H1 (cell line): ENCODE measurements around the gene SLC35F1. TPM values are rescaled to one million over a fixed set of nuclear protein-coding genes. Genes with fewer than 3 reads are reported as not detected.

Source experiments
- CTCF ChIA-PET: fragments of 300-600 bp; sonication (Branson Sonifier 250); formaldehyde crosslinking; loops from one replicate; lab custom pipeline; 2021; ENCODE audit not compliant: partially characterized antibody; lab: Charles Lee
- POLR2A ChIA-PET: fragments of 300-600 bp; sonication (Branson Sonifier 250); formaldehyde crosslinking; loops from one replicate; lab custom pipeline; 2021; ENCODE audit warnings: inconsistent platforms; ENCODE audit not compliant: partially characterized antibody; lab: Charles Lee
- DNase-seq, 2 experiments: peaks; one replicate each; pipeline versions ENCODE4 v3.0.0 to v3.0.0-alpha.2; 2010 to 2022; ENCODE audit warnings: low spot score in 2 of 2, low read depth in 1 of 2, mixed read lengths in 1 of 2
- FAIRE-seq: peaks from 2 replicates; lab custom pipeline; 2011; peaks lifted over from hg19 to GRCh38; lab: Jason Lieb, UNC
- H2AFZ ChIP-seq: 2 replicates; pipeline ENCODE4 v1.8.1; 2012; ENCODE audit warnings: low read length, inconsistent platforms
- H2AK5ac ChIP-seq: 2 replicates; pipeline ENCODE4 v1.6.1; 2013; ENCODE audit warnings: low read depth, low read length
- H2BK120ac ChIP-seq: replicated peaks from 2 replicates; pipeline ENCODE3; 2013; ENCODE audit warnings: low read depth, low read length, inconsistent platforms
- H2BK12ac ChIP-seq: 2 replicates; pipeline ENCODE4 v1.6.1; 2013; ENCODE audit warnings: low read depth, low read length
- H2BK15ac ChIP-seq: 2 replicates; pipeline ENCODE4 v1.6.1; 2013; ENCODE audit warnings: low read length
- H2BK20ac ChIP-seq: 2 replicates; pipeline ENCODE4 v1.6.1; 2013; ENCODE audit warnings: low read length
- H2BK5ac ChIP-seq: 2 replicates; pipeline ENCODE4 v1.6.1; 2013; ENCODE audit warnings: low read depth, low read length
- H3K14ac ChIP-seq: 2 replicates; pipeline ENCODE4 v1.6.1; 2013; ENCODE audit warnings: inconsistent platforms; ENCODE audit not compliant: insufficient read length
- H3K18ac ChIP-seq: 2 replicates; pipeline ENCODE4 v1.6.1; 2013; ENCODE audit warnings: low read length; ENCODE audit errors: extremely low read depth
- H3K23ac ChIP-seq: 2 replicates; pipeline ENCODE4 v1.6.1; 2013; ENCODE audit warnings: inconsistent platforms; ENCODE audit not compliant: insufficient read length
- H3K23me2 ChIP-seq: 2 replicates; pipeline ENCODE4 v1.6.1; 2013; ENCODE audit warnings: low read depth, low read length
- H3K27ac ChIP-seq: 2 replicates; pipeline ENCODE4 v1.6.1; 2011; ENCODE audit warnings: low read depth, low read length, inconsistent platforms
- H3K27me3 ChIP-seq, 4 experiments: replicated peaks in 1 of 4; 1 replicate in 1 of 4; 2 replicates in 3 of 4; pipeline versions ENCODE4 v1.6.1 to v1.8.1; 2011 to 2013; ENCODE audit warnings: low read length in 3 of 4, mild to moderate bottlenecking in 3 of 4, inconsistent platforms in 2 of 4, mixed read lengths in 2 of 4, moderate library complexity in 1 of 4; ENCODE audit not compliant: control insufficient read depth in 3 of 4, insufficient read depth in 3 of 4; ENCODE audit errors: extremely low read depth in 1 of 4
- H3K36me3 ChIP-seq, 4 experiments: 2 replicates each; pipeline versions ENCODE4 v1.6.1 to v1.8.1; 2011 to 2013; ENCODE audit warnings: mild to moderate bottlenecking in 4 of 4, low read length in 3 of 4, moderate library complexity in 2 of 4, control low read depth in 1 of 4, inconsistent platforms in 1 of 4; ENCODE audit not compliant: insufficient read depth in 4 of 4, control insufficient read depth in 2 of 4
- H3K4ac ChIP-seq: replicated peaks from 2 replicates; pipeline ENCODE3; 2013; ENCODE audit warnings: low read length, low read depth, mixed read lengths, inconsistent platforms; ENCODE audit not compliant: insufficient read length
- H3K4me1 ChIP-seq, 4 experiments: replicated peaks in 1 of 4; 1 replicate in 1 of 4; 2 replicates in 3 of 4; pipeline versions ENCODE4 v1.6.1 to v1.8.1; 2011 to 2013; ENCODE audit warnings: low read length in 3 of 4, inconsistent platforms in 2 of 4, mixed read lengths in 1 of 4; ENCODE audit not compliant: insufficient read depth in 4 of 4, control insufficient read depth in 3 of 4
- H3K4me2 ChIP-seq, 2 experiments: 2 replicates each; pipeline versions ENCODE4 v1.6.1 to v1.8.1; 2011 to 2013; ENCODE audit warnings: low read depth in 2 of 2, low read length in 2 of 2, control low read depth in 1 of 2, inconsistent platforms in 1 of 2, mild to moderate bottlenecking in 1 of 2; ENCODE audit not compliant: insufficient read depth in 1 of 2
- H3K4me3 ChIP-seq, 4 experiments: fragments of 200-600, 300-600 bp in 1 of 4; sonication (generic), shearing (Covaris generic), sonication (Bioruptor Twin) in 1 of 4; 2 replicates each; pipeline versions ENCODE4 v1.5.1 to v1.8.1; 2011 to 2016; ENCODE audit warnings: low read length in 4 of 4, low read depth in 3 of 4, control low read depth in 2 of 4, inconsistent platforms in 2 of 4, mild to moderate bottlenecking in 2 of 4, mixed read lengths in 1 of 4, moderate library complexity in 1 of 4; ENCODE audit not compliant: insufficient read depth in 2 of 4; ENCODE audit errors: extremely low read depth in 1 of 4
- H3K56ac ChIP-seq: replicated peaks from 2 replicates; pipeline ENCODE3; 2013; ENCODE audit warnings: low read depth, mild to moderate bottlenecking, mixed read lengths, low read length, inconsistent platforms; ENCODE audit not compliant: insufficient read length
- H3K79me1 ChIP-seq: 2 replicates; pipeline ENCODE4 v1.6.1; 2013; ENCODE audit warnings: low read depth, low read length, control low read depth
- H3K79me2 ChIP-seq, 2 experiments: 2 replicates each; pipeline versions ENCODE4 v1.6.1 to v1.8.1; 2012 to 2013; ENCODE audit warnings: low read length in 2 of 2, mild to moderate bottlenecking in 2 of 2, inconsistent platforms in 1 of 2; ENCODE audit not compliant: insufficient read depth in 2 of 2, control insufficient read depth in 1 of 2
- H3K9ac ChIP-seq, 4 experiments: replicated peaks in 1 of 4; 1 replicate in 1 of 4; 2 replicates in 3 of 4; pipeline versions ENCODE4 v1.6.1 to v1.8.1; 2011 to 2013; ENCODE audit warnings: low read depth in 3 of 4, low read length in 3 of 4, control low read depth in 2 of 4, mild to moderate bottlenecking in 2 of 4, moderate library complexity in 2 of 4, inconsistent platforms in 1 of 4; ENCODE audit errors: extremely low read depth in 1 of 4
- H3K9me3 ChIP-seq, 2 experiments: 2 replicates each; pipeline versions ENCODE4 v1.6.1 to v1.8.1; 2012 to 2013; ENCODE audit warnings: mild to moderate bottlenecking in 2 of 2, moderate library complexity in 2 of 2, control low read depth in 1 of 2, inconsistent platforms in 1 of 2, low read depth in 1 of 2, low read length in 1 of 2, mixed read lengths in 1 of 2; ENCODE audit not compliant: insufficient read depth in 2 of 2
- H4K20me1 ChIP-seq, 2 experiments: replicated peaks in 1 of 2; 2 replicates each; pipeline versions ENCODE3 to v1.8.1; 2011 to 2013; ENCODE audit warnings: inconsistent platforms in 2 of 2, low read length in 2 of 2, mild to moderate bottlenecking in 1 of 2; ENCODE audit not compliant: insufficient read depth in 2 of 2, control insufficient read depth in 1 of 2
- H4K5ac ChIP-seq: 2 replicates; pipeline ENCODE4 v1.6.1; 2013; ENCODE audit warnings: low read length, low read depth, mixed read lengths, inconsistent platforms; ENCODE audit not compliant: insufficient read length
- H4K8ac ChIP-seq: 2 replicates; pipeline ENCODE4 v1.8.0; 2013; ENCODE audit warnings: mild to moderate bottlenecking, moderate library complexity, low read length, inconsistent platforms; ENCODE audit not compliant: insufficient read depth; ENCODE audit errors: extremely low read depth
- H4K91ac ChIP-seq: replicated peaks from 2 replicates; pipeline ENCODE3; 2013; ENCODE audit warnings: low read length, mixed read lengths, inconsistent platforms; ENCODE audit not compliant: insufficient read length
- CBX5 ChIP-seq: fragments of 300-800, 300-1000 bp; sonication (generic); IDR thresholded peaks from 2 replicates; pipeline ENCODE4 v1.7.1; 2016; ENCODE audit warnings: antibody characterized with exemption, low read length, low read depth
- CEBPB ChIP-seq: IDR thresholded peaks from 2 replicates; pipeline ENCODE4 v1.6.1; 2012; ENCODE audit warnings: low read depth, low read length
- EGR1 ChIP-seq: IDR thresholded peaks from 2 replicates; pipeline ENCODE4 v1.6.1; 2011; ENCODE audit warnings: low read depth, low read length, borderline replicate concordance
- JUND ChIP-seq: IDR thresholded peaks from 2 replicates; pipeline ENCODE4 v1.6.1; 2011; ENCODE audit warnings: mild to moderate bottlenecking, improper control_type of control experiment, low read length
- RAD21 ChIP-seq, 2 experiments: IDR thresholded peaks in 1 of 2; conservative IDR thresholded peaks in 1 of 2; 2 replicates each; pipeline ENCODE4 v1.6.1; 2011; ENCODE audit warnings: low read depth in 2 of 2, low read length in 2 of 2, improper control_type of control experiment in 1 of 2, inconsistent platforms in 1 of 2, mild to moderate bottlenecking in 1 of 2, moderate library complexity in 1 of 2
- RNF2 ChIP-seq: fragments of 200-900, 300-1000 bp; sonication (generic); IDR thresholded peaks from 2 replicates; pipeline ENCODE4 v1.7.1; 2016; ENCODE audit warnings: borderline replicate concordance, low read depth, mild to moderate bottlenecking, antibody characterized with exemption, low read length; ENCODE audit not compliant: poor library complexity, severe bottlenecking; ENCODE audit errors: missing control alignments
- USF2 ChIP-seq: IDR thresholded peaks from 2 replicates; pipeline ENCODE4 v1.6.1; 2011; ENCODE audit warnings: low read length, improper control_type of control experiment
- WGBS, 2 experiments: shearing (Covaris generic) in 1 of 2; methylation state at CpG; one replicate each; pipeline versions ENCODE4 v1.1.6 to v1.1.7; 2013 to 2015; ENCODE audit warnings: low lambda C conversion rate in 2 of 2, mixed read lengths in 2 of 2, inconsistent platforms in 1 of 2, low coverage in 1 of 2, missing lambda C conversion rate in 1 of 2; ENCODE audit not compliant: insufficient replicate concordance in 2 of 2, insufficient coverage in 1 of 2, insufficient read length in 1 of 2; ENCODE audit errors: extremely low coverage in 1 of 2, missing lambda C conversion rate in 1 of 2; 5-methylcytosine and 5-hydroxymethylcytosine counted together
- polyA plus RNA-seq, 7 experiments: library from polyadenylated mRNA; depleted of rRNA in 3 of 7; stranded (reverse) in 5 of 7; unstranded in 2 of 7; fragments of >200 nt in 5 of 7; fragments of 200-250 nt in 2 of 7; gene quantifications; 1 replicate in 5 of 7; 2 replicates in 1 of 7; 4 replicates in 1 of 7; pipeline versions ENCODE4 v1.2.1 to v1.2.3, GENCODE V29; 2011 to 2013; ENCODE audit warnings: missing spikeins in 2 of 7, mixed read lengths in 2 of 7
- total RNA-seq: library from RNA; stranded (reverse); fragmentation: NEBNext Ultra II Directional; extraction: Animal tissue kit (Norgen Biotek cat#: 25700); gene quantifications from 2 replicates; pipeline ENCODE4 v1.2.1, GENCODE V29; 2021

The SLC35F1 gene
- total and polyA plus RNA-seq, 2 of the 8 experiments (the other 6 are each of a cell fraction or from before 2014, with no cell fraction given) = 7.0 to 10.0 TPM

- Histone ChIP-seq H4K20me1 (no peaks in the 10 kb centered on the region), H3K36me3 (no peaks in the 10 kb centered on the region), H3K14ac (no peak overlapping the region), H3K9ac (no peak overlapping the region), H4K8ac (no peak overlapping the region), H3K23ac (no peak overlapping the region), H2BK15ac (no peak overlapping the region), H3K9me3 (no peaks in the 10 kb centered on the region), H2BK120ac (no peak overlapping the region), H2AFZ (no peak overlapping the region), H3K27ac (no peak overlapping the region), H4K5ac (no peak overlapping the region), H2BK12ac (no peak overlapping the region), H3K27me3 (no peaks in the 10 kb centered on the region), H2BK5ac (no peak overlapping the region), H3K18ac (no peak overlapping the region), H3K4me2 (no peak overlapping the region), H3K23me2 (no peaks in the 10 kb centered on the region), H3K56ac (no peak overlapping the region), H3K4me3 (no peak overlapping the region), H4K91ac (no peak overlapping the region), H3K4ac (no peak overlapping the region), H3K79me1 (no peaks in the 10 kb centered on the region), H2BK20ac (no peak overlapping the region), H3K79me2 (no peaks in the 10 kb centered on the region), H3K4me1 (no peaks in the 10 kb centered on the region), H2AK5ac (no peak overlapping the region)
- FAIRE-seq (no peak), DNase-seq (no peak)
- ChIA-PET CTCF (no interaction called here), POLR2A (no interaction called here)
- 90% methylated on average over 2 of the region's 2 CpGs; no CpG with 5 or more reads in 1 of the 2 experiments for WGBS, 2 experiments
- no peak for TF ChIP-seq USF2
- TF ChIP-seq CBX5 = no peak
- TF ChIP-seq RNF2 = no peak
- TF ChIP-seq JUND = no peak
- TF ChIP-seq RAD21 (IDR thresholded peaks at IDR 0.05 in 1 of 2, conservative IDR thresholded peaks at IDR 0.05 in 1 of 2; ENCODE audit: low read depth in 2 of 2, low read length in 2 of 2) = no peak
- peak; percentile 52; the same call in 1 of the 2 replicates for TF ChIP-seq CEBPB
- TF ChIP-seq EGR1 = no peak
These were observed 353.8 kb downstream of the SLC35F1 start for GRCh38 chr6:118260833-118261232.
